ENCODE measurements around the gene ZNF385B. TPM values are rescaled to one million over a fixed set of nuclear protein-coding genes. Genes with fewer than 3 reads are reported as not detected.
"Not testable (repeated sequence)": the region's sequence is repeated elsewhere in the genome, so short reads cannot be mapped to it uniquely, and the experiment has no call there.

Gene ZNF385B
- polyA plus RNA-seq, 1 donor from 2014 or later = 0.31 TPM

GRCh38 chr2:179785902-179786301 lies 75.5 kb downstream of the ZNF385B start:
- Histone ChIP-seq H3K27me3 (ENCODE audit: insufficient read depth, low read depth, low read length) (no peaks in the 10 kb centered on the region), H3K4me3 (ENCODE audit: low read length) (no peak overlapping the region), H3K9ac (ENCODE audit: low read length) (no peak overlapping the region), H3F3A (ENCODE audit: insufficient read depth, low read length, poor library complexity, severe bottlenecking) (no peaks in the 10 kb centered on the region), H3K9me3 (ENCODE audit: low read length) (no peaks in the 10 kb centered on the region), H3K27ac (ENCODE audit: low read length) (no peak overlapping the region), H3K79me2 (replicated peaks; ENCODE audit: insufficient read depth, low read length) (no peaks in the 10 kb centered on the region), H3K36me3 (ENCODE audit: insufficient read depth, low read length) (no peaks in the 10 kb centered on the region), H4K20me1 (ENCODE audit: insufficient read depth) (no peaks in the 10 kb centered on the region), H3K4me2 (ENCODE audit: low read length) (no peak overlapping the region), H3K9me2 (ENCODE audit: insufficient read depth, low read length) (no peaks in the 10 kb centered on the region), H2AFZ (ENCODE audit: low read depth, low read length) (no peak overlapping the region)
- no peak for TF ChIP-seq EZH2 (IDR thresholded peaks at IDR 0.05; ENCODE audit: borderline replicate concordance, insufficient read depth, low read length, poor library complexity, severe bottlenecking)
- TF ChIP-seq REST (IDR thresholded peaks at IDR 0.05; ENCODE audit: borderline replicate concordance) = no peak
- TF ChIP-seq, protein P1, sequence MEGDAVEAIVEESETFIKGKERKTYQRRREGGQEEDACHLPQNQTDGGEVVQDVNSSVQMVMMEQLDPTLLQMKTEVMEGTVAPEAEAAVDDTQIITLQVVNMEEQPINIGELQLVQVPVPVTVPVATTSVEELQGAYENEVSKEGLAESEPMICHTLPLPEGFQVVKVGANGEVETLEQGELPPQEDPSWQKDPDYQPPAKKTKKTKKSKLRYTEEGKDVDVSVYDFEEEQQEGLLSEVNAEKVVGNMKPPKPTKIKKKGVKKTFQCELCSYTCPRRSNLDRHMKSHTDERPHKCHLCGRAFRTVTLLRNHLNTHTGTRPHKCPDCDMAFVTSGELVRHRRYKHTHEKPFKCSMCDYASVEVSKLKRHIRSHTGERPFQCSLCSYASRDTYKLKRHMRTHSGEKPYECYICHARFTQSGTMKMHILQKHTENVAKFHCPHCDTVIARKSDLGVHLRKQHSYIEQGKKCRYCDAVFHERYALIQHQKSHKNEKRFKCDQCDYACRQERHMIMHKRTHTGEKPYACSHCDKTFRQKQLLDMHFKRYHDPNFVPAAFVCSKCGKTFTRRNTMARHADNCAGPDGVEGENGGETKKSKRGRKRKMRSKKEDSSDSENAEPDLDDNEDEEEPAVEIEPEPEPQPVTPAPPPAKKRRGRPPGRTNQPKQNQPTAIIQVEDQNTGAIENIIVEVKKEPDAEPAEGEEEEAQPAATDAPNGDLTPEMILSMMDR (IDR thresholded peaks at IDR 0.05; ENCODE audit: poor library complexity, severe bottlenecking) = no peak

DNA sequence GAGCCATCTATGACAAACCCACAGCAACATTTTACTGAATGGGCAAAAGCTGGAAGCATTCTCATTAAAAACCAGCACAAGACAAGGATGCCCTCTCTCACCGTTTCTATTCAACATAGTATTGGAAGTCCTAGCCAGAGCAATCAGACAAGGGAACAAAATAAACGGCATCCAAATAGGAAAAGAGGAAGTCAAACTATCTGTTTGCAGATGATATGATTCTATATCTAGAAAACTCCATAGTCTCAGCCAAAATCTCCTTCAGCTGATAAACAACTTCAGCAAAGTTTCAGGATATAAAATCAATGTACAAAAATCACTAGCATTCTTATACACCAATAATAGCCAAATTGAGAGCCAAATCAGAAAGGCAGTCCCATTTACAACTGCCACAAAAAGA lies 79.1 kb downstream of the ZNF385B start:
- H3K36me3 ChIP-seq (ENCODE audit: insufficient read depth, low read length); H3K9ac ChIP-seq (ENCODE audit: low read length); H3K79me2 ChIP-seq (replicated peaks; ENCODE audit: insufficient read depth, low read length); H3K9me3 ChIP-seq (ENCODE audit: low read length); H3K4me2 ChIP-seq (ENCODE audit: low read length); H3K27me3 ChIP-seq (ENCODE audit: insufficient read depth, low read depth, low read length); H3K27ac ChIP-seq (ENCODE audit: low read length); H2AFZ ChIP-seq (ENCODE audit: low read depth, low read length); H3K9me2 ChIP-seq (ENCODE audit: insufficient read depth, low read length); H4K20me1 ChIP-seq (ENCODE audit: insufficient read depth); H3F3A ChIP-seq (ENCODE audit: insufficient read depth, low read length, poor library complexity, severe bottlenecking); H3K4me3 ChIP-seq (ENCODE audit: low read length): not testable (repeated sequence)

DNA sequence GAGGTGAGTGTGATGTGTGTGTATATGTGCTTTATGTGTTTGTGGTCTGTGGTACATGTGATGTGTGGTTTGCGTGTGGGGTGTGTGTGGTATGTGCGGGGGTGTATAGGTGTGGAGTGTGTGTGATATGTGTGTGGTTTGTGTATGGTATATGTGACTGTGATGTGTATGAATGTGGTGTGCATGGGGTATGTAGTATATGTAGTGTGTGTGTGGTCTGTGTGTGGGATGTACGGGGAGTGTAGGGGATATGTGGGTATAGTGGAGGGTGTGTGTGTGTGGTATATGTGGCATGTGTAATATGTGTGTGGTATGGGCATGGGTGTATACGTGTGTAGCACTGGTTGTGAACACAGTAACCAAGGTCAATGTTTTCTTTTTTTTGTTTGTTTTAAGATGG lies 87.4 kb downstream of the ZNF385B start:
- Histone ChIP-seq H3K79me2 (replicated peaks; ENCODE audit: insufficient read depth, low read length) (no peaks in the 10 kb centered on the region), H3K36me3 (ENCODE audit: insufficient read depth, low read length) (no peaks in the 10 kb centered on the region), H3K4me3 (ENCODE audit: low read length) (no peak overlapping the region), H3K27ac (ENCODE audit: low read length) (no peak overlapping the region), H3K9me2 (ENCODE audit: insufficient read depth, low read length) (no peaks in the 10 kb centered on the region), H3F3A (ENCODE audit: insufficient read depth, low read length, poor library complexity, severe bottlenecking) (no peaks in the 10 kb centered on the region), H4K20me1 (ENCODE audit: insufficient read depth) (no peaks in the 10 kb centered on the region), H3K9me3 (ENCODE audit: low read length) (no peaks in the 10 kb centered on the region), H3K4me2 (ENCODE audit: low read length) (no peak overlapping the region), H3K27me3 (ENCODE audit: insufficient read depth, low read depth, low read length) (no peaks in the 10 kb centered on the region), H2AFZ (ENCODE audit: low read depth, low read length) (no peak overlapping the region), H3K9ac (ENCODE audit: low read length) (no peak overlapping the region)
- TF ChIP-seq SMC3 (conservative IDR thresholded peaks at IDR 0.05; ENCODE audit: poor library complexity) (no peak), MXI1 (conservative IDR thresholded peaks at IDR 0.05; ENCODE audit: poor library complexity, severe bottlenecking) (no peak), EP300 (conservative IDR thresholded peaks at IDR 0.05; ENCODE audit: poor library complexity, severe bottlenecking) (no peak), EZH2 (IDR thresholded peaks at IDR 0.05; ENCODE audit: borderline replicate concordance, insufficient read depth, low read length, poor library complexity, severe bottlenecking) (no peak), RAD21 (conservative IDR thresholded peaks at IDR 0.05) (no peak), TAF1 (IDR thresholded peaks at IDR 0.05; ENCODE audit: low read depth) (no peak), REST (IDR thresholded peaks at IDR 0.05; ENCODE audit: borderline replicate concordance) (no peak), POLR2AphosphoS5 (IDR thresholded peaks at IDR 0.05) (no peak)
- TF ChIP-seq, protein P1 (IDR thresholded peaks at IDR 0.05; ENCODE audit: poor library complexity, severe bottlenecking) = no peak

Measured in neural cell (in vitro differentiated cells).